Naive thymus-derived CD4-positive, alpha-beta T cell (primary cell): ENCODE results near the gene UMPS. TPM values are rescaled to one million over a fixed set of nuclear protein-coding genes. Genes with fewer than 3 reads are reported as not detected.

Experiments used
- ATAC-seq: fragments of 150-1000 bp; cut with Tn5 transposase; 2 replicates; pipeline ENCODE4 v1.10.0; 2021; ENCODE audit warnings: mild to moderate bottlenecking, moderate library complexity
- CTCF ChIA-PET: fragments of 350-600 bp; sonication (Branson Sonifier 250); formaldehyde crosslinking; loops from one replicate; lab custom pipeline; 2021; ENCODE audit warnings: antibody characterized with exemption; lab: Charles Lee
- POLR2A ChIA-PET: fragments of 350-600 bp; sonication (Branson Sonifier 250); formaldehyde crosslinking; loops from one replicate; lab custom pipeline; 2021; ENCODE audit warnings: antibody characterized with exemption, inconsistent platforms; lab: Charles Lee
- DNase-seq, 9 donors: peaks; one replicate each; pipeline versions ENCODE4 v3.0.0 to v3.0.0-alpha.2; 2020 to 2022; ENCODE audit warnings: mixed read lengths in 1 of 9
- H3K27ac ChIP-seq: one replicate; pipeline ENCODE4 v1.7.0; 2013; ENCODE audit warnings: mild to moderate bottlenecking, low read depth, low read length, moderate library complexity
- H3K27me3 ChIP-seq, 2 donors: one replicate each; pipeline ENCODE4 v1.7.0; 2013; ENCODE audit warnings: low read length in 2 of 2, mild to moderate bottlenecking in 2 of 2, moderate library complexity in 2 of 2; ENCODE audit not compliant: control insufficient read depth in 2 of 2, insufficient read depth in 2 of 2
- H3K36me3 ChIP-seq, 3 experiments: 1 replicate in 2 of 3; 2 replicates in 1 of 3; pipeline ENCODE4 v1.7.0; 2013; ENCODE audit warnings: low read length in 3 of 3, mild to moderate bottlenecking in 3 of 3, moderate library complexity in 1 of 3; ENCODE audit not compliant: insufficient read depth in 3 of 3, control insufficient read depth in 2 of 3
- H3K4me1 ChIP-seq, 2 donors: one replicate each; pipeline ENCODE4 v1.7.0; 2013; ENCODE audit warnings: low read length in 2 of 2, mild to moderate bottlenecking in 2 of 2, moderate library complexity in 1 of 2; ENCODE audit not compliant: control insufficient read depth in 2 of 2, insufficient read depth in 2 of 2
- H3K4me3 ChIP-seq: 2 replicates; pipeline ENCODE4 v1.7.0; 2013; ENCODE audit warnings: mild to moderate bottlenecking, low read length
- H3K9me3 ChIP-seq, 3 experiments: 1 replicate in 2 of 3; 2 replicates in 1 of 3; pipeline ENCODE4 v1.7.0; 2013; ENCODE audit warnings: low read length in 3 of 3; ENCODE audit not compliant: control insufficient read depth in 2 of 3
- H3K27ac Mint-ChIP-seq, 9 donors: one replicate each; pipeline ENCODE4 v1.8.0; 2020 to 2022; ENCODE audit warnings: mixed read lengths in 9 of 9, mild to moderate bottlenecking in 8 of 9, moderate library complexity in 5 of 9, inconsistent platforms in 2 of 9
- H3K27me3 Mint-ChIP-seq, 5 donors: one replicate each; pipeline ENCODE4 v1.8.0; 2021 to 2022; ENCODE audit warnings: mixed read lengths in 5 of 5, mild to moderate bottlenecking in 1 of 5
- H3K36me3 Mint-ChIP-seq, 5 donors: one replicate each; pipeline ENCODE4 v1.8.0; 2020 to 2022; ENCODE audit warnings: mixed read lengths in 5 of 5, mild to moderate bottlenecking in 3 of 5, inconsistent platforms in 1 of 5
- H3K4me1 Mint-ChIP-seq, 7 donors: one replicate each; pipeline ENCODE4 v1.8.0; 2020 to 2022; ENCODE audit warnings: mixed read lengths in 7 of 7, mild to moderate bottlenecking in 3 of 7, inconsistent platforms in 1 of 7
- H3K4me3 Mint-ChIP-seq, 10 donors: one replicate each; pipeline ENCODE4 v1.8.0; 2020 to 2022; ENCODE audit warnings: mild to moderate bottlenecking in 10 of 10, mixed read lengths in 10 of 10, moderate library complexity in 6 of 10, inconsistent platforms in 2 of 10
- H3K9me3 Mint-ChIP-seq, 11 donors: one replicate each; pipeline ENCODE4 v1.8.0; 2020 to 2022; ENCODE audit warnings: mixed read lengths in 11 of 11, mild to moderate bottlenecking in 4 of 11, inconsistent platforms in 1 of 11, moderate library complexity in 1 of 11
- intact Hi-C, 2 donors: fragments of 100-400 bp; cut with micrococcal nuclease; formaldehyde crosslinking; loops; one replicate each; pipeline ENCODE4 v1.15.1; 2023
- polyA plus RNA-seq, 2 donors: library from polyadenylated mRNA; unstranded; fragments of 300-500 nt; fragmentation: Illumina TruSeq; gene quantifications; one replicate each; pipeline ENCODE4 v1.2.3, GENCODE V29; 2021
- total RNA-seq, 6 experiments: library from RNA in 5 of 6; stranded (reverse) in 5 of 6; gene quantifications; 1 replicate in 5 of 6; 2 replicates in 1 of 6; pipeline ENCODE4 v1.2.3 and lab custom pipeline; 2021 to 2026

The UMPS gene
- total RNA-seq (10 to 100 TPM; 13.2 to 34.8 (median 24.8) TPM), polyA plus RNA-seq (10 to 100 TPM; 22.8 to 41.8 TPM), total RNA-seq (lab: John Stamatoyannopoulos, UW) (25.2 reads per million, percentile 56 among the genes with 10 or more reads in this experiment)

DNA sequence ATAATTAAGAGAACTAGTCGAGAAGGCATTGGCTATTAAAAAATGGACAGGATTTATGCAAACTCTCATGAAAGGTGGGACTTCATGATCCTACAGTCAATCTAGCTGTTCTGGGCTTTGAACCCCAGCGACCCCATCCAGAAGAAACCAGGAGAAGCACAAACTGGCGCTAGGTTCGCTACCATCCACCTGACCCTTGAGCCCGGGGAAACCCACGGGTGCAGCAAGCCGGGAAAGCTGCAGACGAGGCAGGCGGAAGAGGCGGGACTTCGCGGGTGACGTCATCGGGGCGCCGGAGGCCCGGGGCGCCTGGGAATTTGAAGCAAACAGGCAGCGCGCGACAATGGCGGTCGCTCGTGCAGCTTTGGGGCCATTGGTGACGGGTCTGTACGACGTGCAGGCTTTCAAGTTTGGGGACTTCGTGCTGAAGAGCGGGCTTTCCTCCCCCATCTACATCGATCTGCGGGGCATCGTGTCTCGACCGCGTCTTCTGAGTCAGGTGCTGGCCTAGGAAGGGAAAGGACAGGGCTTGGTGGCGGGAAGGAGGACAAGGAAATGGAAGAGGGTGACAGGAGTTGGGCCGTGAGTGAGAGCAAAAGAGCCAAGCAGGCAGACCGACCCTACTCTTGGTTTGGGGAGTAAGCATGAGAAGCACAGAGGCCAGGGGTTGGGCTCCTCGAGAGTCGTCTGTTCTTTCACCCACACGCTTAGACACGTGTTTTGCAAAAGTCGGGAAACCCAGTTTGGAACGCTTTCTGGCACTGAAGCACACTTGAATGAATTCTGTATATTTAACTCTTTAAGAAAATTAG, at the start of gene UMPS:
Gene UMPS (plus strand): TSS at position 324 of the 812 bp plus-strand sequence. CDS start 20 bp downstream, at position 344.
- H3K4me1 Mint-ChIP-seq: peaks cover 20 to 51% (median 48%) of the 10 kb centered on the region in 7 donors
- H3K36me3 ChIP-seq: peaks cover 0 to 5% (median 0%) of the 10 kb centered on the region in 3 experiments
- no peaks in the 10 kb centered on the region for H3K9me3 ChIP-seq
- H3K27me3 Mint-ChIP-seq: peaks cover 9 to 27% (median 19%) of the 10 kb centered on the region in 5 donors
- ChIA-PET CTCF (no interaction called here), POLR2A (interaction anchor here (0.8 to 1.3 kb wide), 4 partner anchors 8 to 1744 kb away, joined by 3 to 5 read pairs (median 3); partner anchors contain the start of gene OSBPL11)
- H3K4me3 ChIP-seq: peak within 1 kb of the TSS; percentile 78
- peak within 1 kb of the TSS; percentile 96 to 100 (median 98) for H3K27ac Mint-ChIP-seq
- H3K4me1 ChIP-seq: peaks cover 11 to 32% of the 10 kb centered on the region in 2 donors
- H3K4me3 Mint-ChIP-seq: peak within 1 kb of the TSS; percentile 93 to 100 (median 98)
- DNase-seq (peak; percentile 85 to 94 (median 91)), ATAC-seq (peak; percentile 97)
- H3K27ac ChIP-seq: peak within 1 kb of the TSS; percentile 77
- peaks cover 0 to 4% of the 10 kb centered on the region in 2 donors for H3K27me3 ChIP-seq
- H3K36me3 Mint-ChIP-seq: peaks cover 3 to 9% (median 4%) of the 10 kb centered on the region in 5 donors
- intact Hi-C loops: loop anchor here (1.0 to 10.0 kb wide), 14 partner anchors 16 to 1747 kb away; partner anchors contain the start of genes OSBPL11 (in 2 of the 2), SLC41A3 (in 2 of the 2), HACD2 (in 1 of the 2) and HEG1 (in 1 of the 2)
- peaks cover 0 to 7% (median 0%) of the 10 kb centered on the region in 11 donors for H3K9me3 Mint-ChIP-seq

- no peaks in the 10 kb centered on the region for H3K27me3 ChIP-seq
- intact Hi-C loops: no loop called here
- Mint-ChIP-seq H3K9me3 (no peaks in the 10 kb centered on the region), H3K4me1 (no peaks in the 10 kb centered on the region), H3K4me3 (no peak overlapping the region), H3K27me3 (peaks cover 0 to 21% (median 4%) of the 10 kb centered on the region in 5 donors), H3K36me3 (peaks cover 0 to 20% (median 0%) of the 10 kb centered on the region in 5 donors), H3K27ac (no peak overlapping the region)
- H3K36me3 ChIP-seq: no peaks in the 10 kb centered on the region
- no peak overlapping the region for H3K4me3 ChIP-seq
- CTCF ChIA-PET: no interaction called here
- no peaks in the 10 kb centered on the region for H3K9me3 ChIP-seq
- H3K27ac ChIP-seq: no peak overlapping the region
- H3K4me1 ChIP-seq: no peaks in the 10 kb centered on the region
- POLR2A ChIA-PET: no interaction called here
- no peak for ATAC-seq
- no peak for DNase-seq
Measured at GRCh38 chr3:124680521-124680920, 49.7 kb upstream of the UMPS start.

- DNase-seq (no peak), ATAC-seq (no peak)
- H3K27ac ChIP-seq: no peak overlapping the region
- no peaks in the 10 kb centered on the region for H3K27me3 ChIP-seq
- H3K36me3 Mint-ChIP-seq: peaks cover 0 to 11% (median 0%) of the 10 kb centered on the region in 5 donors
- H3K27me3 Mint-ChIP-seq: peaks cover 0 to 28% (median 11%) of the 10 kb centered on the region in 5 donors
- no peak overlapping the region for H3K4me3 Mint-ChIP-seq
- no peak overlapping the region for H3K4me3 ChIP-seq
- H3K36me3 ChIP-seq: no peaks in the 10 kb centered on the region
- no peaks in the 10 kb centered on the region for H3K9me3 ChIP-seq
- H3K27ac Mint-ChIP-seq: no peak overlapping the region
- H3K9me3 Mint-ChIP-seq: no peaks in the 10 kb centered on the region
- H3K4me1 Mint-ChIP-seq: no peaks in the 10 kb centered on the region
- CTCF ChIA-PET: no interaction called here
- POLR2A ChIA-PET: no interaction called here
- intact Hi-C loops: no loop called here
- H3K4me1 ChIP-seq: no peaks in the 10 kb centered on the region
Measured at GRCh38 chr3:124682263-124682662, 48.0 kb upstream of the UMPS start.

DNA sequence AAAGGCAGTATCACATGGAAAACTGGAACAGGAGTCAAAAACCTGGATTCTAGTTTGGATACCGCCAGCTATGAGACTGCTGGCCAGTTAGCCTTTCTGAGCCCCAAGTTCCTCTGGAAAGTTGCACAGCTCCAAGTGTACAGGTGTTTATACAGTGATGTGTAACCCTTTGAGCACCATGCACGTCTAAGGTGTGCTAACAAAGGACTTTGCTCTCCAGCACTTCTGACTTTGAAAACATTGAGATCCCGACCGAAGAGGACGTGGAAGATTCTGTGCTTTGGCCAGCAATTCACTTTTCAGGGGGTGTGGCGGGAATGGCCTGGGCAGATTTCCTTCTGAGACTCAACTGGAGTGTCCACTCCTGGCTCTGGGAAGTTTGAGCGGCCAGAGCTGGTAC, 45.8 kb upstream of the UMPS start:
- CTCF ChIA-PET: interaction anchor here (0.7 to 1.0 kb wide), 2 partner anchors 9 to 119 kb away, joined by 3 to 4 read pairs; no protein-coding TSS in a partner anchor
- no peak for DNase-seq
- intact Hi-C loops: no loop called here
- no peaks in the 10 kb centered on the region for H3K4me1 ChIP-seq
- POLR2A ChIA-PET: interaction anchor here (0.7 to 1.2 kb wide), 2 partner anchors 14 to 118 kb away, joined by 3 read pairs; no protein-coding TSS in a partner anchor
- H3K36me3 ChIP-seq: no peaks in the 10 kb centered on the region
- Mint-ChIP-seq H3K9me3 (no peaks in the 10 kb centered on the region), H3K27me3 (peaks cover 0 to 41% (median 18%) of the 10 kb centered on the region in 5 donors), H3K4me1 (peaks cover 0 to 7% (median 0%) of the 10 kb centered on the region in 7 donors), H3K36me3 (no peaks in the 10 kb centered on the region), H3K4me3 (no peak overlapping the region), H3K27ac (no peak overlapping the region)
- H3K9me3 ChIP-seq: no peaks in the 10 kb centered on the region
- H3K27ac ChIP-seq: no peak overlapping the region
- ATAC-seq: no peak
- H3K4me3 ChIP-seq: no peak overlapping the region
- H3K27me3 ChIP-seq: no peaks in the 10 kb centered on the region

DNA sequence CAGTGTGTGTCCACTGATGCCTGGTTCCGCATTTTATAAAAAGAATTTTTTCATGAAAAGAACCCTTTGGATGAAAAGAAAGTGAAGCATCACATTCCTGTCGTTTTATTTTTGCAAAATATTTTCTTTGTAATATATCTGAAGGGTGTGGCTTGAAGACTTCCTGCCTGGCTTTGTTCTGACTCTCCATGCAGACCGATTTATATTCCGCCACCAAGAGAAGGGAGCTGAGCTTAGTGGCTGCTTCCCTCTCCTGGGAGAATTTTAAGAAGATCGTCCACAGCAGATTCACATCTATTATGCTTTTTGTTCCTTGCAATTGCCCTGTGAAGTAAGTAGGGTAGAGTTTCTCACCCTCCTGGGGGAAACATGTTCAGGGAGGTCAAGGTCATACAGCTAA, 45.2 kb upstream of the UMPS start:
- no peaks in the 10 kb centered on the region for H3K36me3 Mint-ChIP-seq
- Histone ChIP-seq H3K9me3 (no peaks in the 10 kb centered on the region), H3K36me3 (no peaks in the 10 kb centered on the region), H3K4me1 (no peaks in the 10 kb centered on the region), H3K27me3 (no peaks in the 10 kb centered on the region), H3K4me3 (no peak overlapping the region), H3K27ac (no peak overlapping the region)
- DNase-seq (no peak), ATAC-seq (no peak)
- H3K27ac Mint-ChIP-seq: no peak overlapping the region
- CTCF ChIA-PET: interaction anchor here (1.0 kb wide), 1 partner anchor 9 kb away, joined by 4 read pairs; no protein-coding TSS in a partner anchor
- no peak overlapping the region for H3K4me3 Mint-ChIP-seq
- intact Hi-C loops: loop anchor here (5.0 kb wide), 2 partner anchors 63 to 103 kb away; no protein-coding TSS in a partner anchor
- peaks cover 0 to 2% (median 0%) of the 10 kb centered on the region in 11 donors for H3K9me3 Mint-ChIP-seq
- peaks cover 0 to 45% (median 18%) of the 10 kb centered on the region in 5 donors for H3K27me3 Mint-ChIP-seq
- H3K4me1 Mint-ChIP-seq: peaks cover 0 to 7% (median 2%) of the 10 kb centered on the region in 7 donors
- POLR2A ChIA-PET: no interaction called here

- Histone ChIP-seq H3K27me3 (no peaks in the 10 kb centered on the region), H3K27ac (no peak overlapping the region), H3K9me3 (no peaks in the 10 kb centered on the region), H3K36me3 (no peaks in the 10 kb centered on the region), H3K4me1 (no peaks in the 10 kb centered on the region), H3K4me3 (no peak overlapping the region)
- H3K9me3 Mint-ChIP-seq: peaks cover 0 to 2% (median 0%) of the 10 kb centered on the region in 11 donors
- H3K27me3 Mint-ChIP-seq: peaks cover 0 to 46% (median 18%) of the 10 kb centered on the region in 5 donors
- peaks cover 0 to 7% (median 2%) of the 10 kb centered on the region in 7 donors for H3K4me1 Mint-ChIP-seq
- no peaks in the 10 kb centered on the region for H3K36me3 Mint-ChIP-seq
- DNase-seq: no peak
- ChIA-PET CTCF (interaction anchor here (5.4 kb wide), 1 partner anchor 125 kb away, joined by 26 read pairs; no protein-coding TSS in a partner anchor), POLR2A (no interaction called here)
- H3K27ac Mint-ChIP-seq: no peak overlapping the region
- no peak for ATAC-seq
- no peak overlapping the region for H3K4me3 Mint-ChIP-seq
- intact Hi-C loops: loop anchor here (5.0 kb wide), 2 partner anchors 63 to 103 kb away; no protein-coding TSS in a partner anchor
Measured at GRCh38 chr3:124685481-124685880, 44.8 kb upstream of the UMPS start.
